Measurements from ENCODE around the gene ZFR2.

The ZFR2 gene

GRCh38 chr19:3785938-3786824 is 82.7 kb downstream of the ZFR2 start, which contains the start of gene MATK:
MATK (minus strand) TSS chr19:3786381; CDS start chr19:3785135, 1,246 bp downstream.
- no peak for DNase-seq (ENCODE audit: low read depth)

DNA sequence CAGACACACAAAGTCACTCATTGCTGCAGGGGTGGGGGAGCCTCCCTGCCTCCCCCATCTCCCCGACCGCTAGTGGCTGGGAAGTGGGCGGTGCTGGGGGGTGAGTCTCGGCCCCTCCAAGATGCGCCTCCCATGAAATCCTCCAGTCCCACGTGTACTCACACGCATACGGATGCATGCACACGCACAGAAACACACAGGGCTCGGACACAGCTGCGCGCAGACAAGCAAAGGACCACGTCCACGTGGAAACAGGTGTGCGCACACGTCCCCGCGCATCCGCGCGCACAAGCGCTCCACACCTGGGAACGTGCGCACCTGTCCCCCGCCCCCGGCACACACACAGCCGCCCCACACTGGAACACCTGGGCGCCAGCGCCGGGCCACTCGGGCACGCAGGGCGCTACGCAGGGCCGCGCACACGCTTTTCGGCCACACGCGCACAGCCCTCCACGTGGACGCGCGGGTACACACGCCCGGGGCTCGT is 83.3 kb downstream of the ZFR2 start:
- DNase-seq (ENCODE audit: low read depth), result no peak

DNA sequence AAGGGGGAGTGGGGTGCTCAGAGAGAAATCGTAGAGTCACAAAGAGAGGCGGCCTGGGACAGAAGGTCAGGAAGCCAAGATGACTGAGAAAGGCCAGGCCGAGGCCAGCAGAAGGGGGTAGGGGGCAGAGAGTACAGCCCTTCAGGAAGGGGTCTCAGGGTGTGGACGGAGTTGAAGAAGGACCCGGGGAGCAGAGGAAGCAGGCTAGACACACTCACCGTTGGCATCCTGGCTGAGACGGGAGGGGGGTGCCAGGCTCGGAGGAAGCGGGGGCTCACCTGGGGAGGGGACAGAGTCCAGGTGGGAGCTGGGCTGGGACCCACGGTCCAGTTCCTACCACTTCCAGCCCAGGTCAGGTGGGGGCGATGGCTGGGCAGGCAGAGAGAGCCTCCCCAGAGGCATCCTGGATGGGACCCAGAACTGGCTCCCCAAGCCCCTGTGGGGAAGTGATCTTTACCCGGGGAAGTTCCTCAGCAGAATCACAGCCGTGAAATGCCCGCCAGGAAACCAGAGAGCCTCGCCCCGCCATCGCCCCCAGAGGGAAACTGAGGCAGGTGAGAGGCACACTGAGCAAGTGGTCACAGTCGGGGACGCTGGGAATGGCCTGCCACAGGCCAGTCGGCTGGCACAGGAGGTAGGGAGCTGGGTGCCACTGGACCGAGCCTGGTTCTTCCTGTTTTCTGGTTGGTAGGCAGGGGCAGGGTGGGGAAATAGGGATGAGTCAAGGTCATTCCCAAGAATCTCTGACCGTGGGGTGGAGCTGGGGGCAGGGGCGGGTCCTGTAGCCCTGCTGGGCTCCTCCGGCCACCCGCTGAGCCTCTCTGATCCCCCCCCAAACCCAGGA is 84.0 kb downstream of the ZFR2 start:
- DNase-seq (ENCODE audit: low read depth), result no peak

DNA sequence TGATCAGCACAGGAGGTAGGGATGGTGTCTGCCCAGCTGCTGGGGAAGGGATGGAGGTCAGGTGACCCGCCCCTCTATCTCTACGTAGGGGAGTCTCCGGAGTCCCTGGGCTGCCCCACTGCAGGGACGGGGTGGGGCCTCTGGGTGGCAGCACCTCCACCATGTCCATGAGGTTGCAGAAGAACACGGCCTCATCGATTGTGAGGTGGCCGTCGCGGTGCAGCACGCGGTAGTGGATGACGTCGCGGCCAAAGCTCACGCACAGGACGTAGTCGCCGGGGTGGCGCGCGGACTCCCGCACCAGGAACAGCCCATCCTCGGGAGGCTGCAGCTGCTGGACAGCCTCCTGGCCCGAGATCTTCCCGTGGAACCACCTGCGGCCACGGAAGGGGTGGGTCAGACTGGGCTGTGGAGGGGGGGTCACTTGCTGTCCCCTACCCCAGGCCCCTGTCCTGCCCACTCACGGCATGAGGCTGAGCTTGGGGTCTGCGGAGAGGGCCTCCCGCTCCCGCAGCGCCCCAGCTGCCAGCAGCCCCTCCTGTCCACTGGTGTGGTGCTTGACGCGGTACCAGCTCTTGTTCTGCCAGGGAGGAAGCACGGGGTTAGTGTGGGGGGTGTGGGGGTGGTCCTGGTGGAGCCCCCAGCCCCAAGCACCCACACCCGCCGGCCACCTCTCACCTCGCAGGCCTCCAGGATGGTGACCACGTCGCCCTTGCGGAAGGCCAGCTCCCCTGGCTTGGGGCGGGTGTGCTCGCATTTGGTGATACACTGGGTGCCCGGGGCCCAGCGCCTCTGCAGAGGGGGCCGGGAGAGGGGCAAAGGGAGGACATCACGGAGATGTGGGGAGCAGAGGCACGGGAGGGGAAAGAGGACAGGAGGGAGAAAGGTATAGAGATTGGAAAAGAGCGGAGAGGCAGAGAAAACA is 84.9 kb downstream of the ZFR2 start:
- no peak for DNase-seq (ENCODE audit: low read depth)

GRCh38 chr19:3782903-3783302 is 85.9 kb downstream of the ZFR2 start:
- no peak for DNase-seq (ENCODE audit: low read depth)

DNA sequence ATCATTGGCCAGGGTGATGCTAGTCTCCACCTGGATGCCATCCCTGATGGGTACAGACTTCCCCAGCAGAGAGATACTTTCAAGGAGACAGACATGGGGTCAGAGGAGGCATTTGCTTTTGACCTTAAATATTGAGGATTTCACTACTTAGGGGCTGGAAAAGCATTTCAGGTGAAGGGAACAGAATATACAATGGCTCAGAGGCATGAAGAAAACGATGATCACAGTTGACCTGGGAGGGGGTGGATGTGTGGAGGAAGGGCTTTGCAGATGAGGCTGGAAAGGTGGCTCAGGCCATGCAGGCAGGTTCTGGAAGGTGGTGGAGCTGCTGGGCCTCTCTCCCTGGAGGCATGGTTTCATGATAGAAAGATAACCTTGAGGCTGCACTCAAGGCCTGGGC is 86.5 kb downstream of the ZFR2 start:
- DNase-seq (ENCODE audit: low read depth), result no peak

DNA sequence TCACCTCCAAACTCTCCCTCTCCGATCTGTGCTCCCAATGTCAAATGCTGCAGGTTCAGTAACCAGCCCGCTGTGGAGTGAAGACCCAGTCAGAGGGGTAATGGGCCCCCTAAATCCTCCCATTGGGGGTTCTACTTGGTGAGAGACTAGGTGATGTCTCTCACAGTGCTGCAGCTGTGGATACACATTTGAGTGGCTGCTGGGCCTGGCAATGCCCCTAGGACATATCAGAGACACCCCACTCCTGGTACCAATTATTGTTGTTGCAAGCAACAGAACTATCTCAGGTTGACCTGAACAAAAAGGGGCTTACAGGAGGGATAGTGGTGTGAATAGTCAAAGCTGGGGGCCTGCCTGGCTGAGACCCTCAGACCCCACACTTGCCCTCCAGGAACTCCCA is 87.2 kb downstream of the ZFR2 start:
- no peak for DNase-seq (ENCODE audit: low read depth)

DNA sequence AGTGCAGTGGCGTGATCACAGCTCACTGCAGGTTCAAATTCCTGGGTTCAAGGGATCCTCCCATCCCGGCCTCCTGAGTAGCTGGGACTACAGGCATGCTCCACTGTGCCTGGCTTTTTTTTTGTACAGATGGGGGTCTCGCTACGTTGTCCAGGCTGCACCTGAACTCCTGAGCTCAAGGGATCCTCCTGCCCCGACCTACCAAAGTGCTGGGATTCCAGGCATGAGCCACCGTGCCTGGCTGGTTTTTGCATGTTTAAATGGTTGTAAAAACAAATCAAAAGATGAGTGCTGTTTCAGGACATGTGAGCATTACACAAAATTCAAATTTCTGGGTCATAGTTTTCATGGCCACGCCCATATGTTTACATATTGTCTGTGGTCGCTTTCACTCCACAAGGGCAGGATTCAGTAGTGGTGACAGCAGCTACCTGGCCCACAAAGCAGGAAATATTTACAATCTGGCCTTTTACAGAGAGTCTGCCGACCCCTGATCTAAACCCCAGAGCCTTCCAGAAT is 88.0 kb downstream of the ZFR2 start:
- DNase-seq (ENCODE audit: low read depth), result no peak

DNA sequence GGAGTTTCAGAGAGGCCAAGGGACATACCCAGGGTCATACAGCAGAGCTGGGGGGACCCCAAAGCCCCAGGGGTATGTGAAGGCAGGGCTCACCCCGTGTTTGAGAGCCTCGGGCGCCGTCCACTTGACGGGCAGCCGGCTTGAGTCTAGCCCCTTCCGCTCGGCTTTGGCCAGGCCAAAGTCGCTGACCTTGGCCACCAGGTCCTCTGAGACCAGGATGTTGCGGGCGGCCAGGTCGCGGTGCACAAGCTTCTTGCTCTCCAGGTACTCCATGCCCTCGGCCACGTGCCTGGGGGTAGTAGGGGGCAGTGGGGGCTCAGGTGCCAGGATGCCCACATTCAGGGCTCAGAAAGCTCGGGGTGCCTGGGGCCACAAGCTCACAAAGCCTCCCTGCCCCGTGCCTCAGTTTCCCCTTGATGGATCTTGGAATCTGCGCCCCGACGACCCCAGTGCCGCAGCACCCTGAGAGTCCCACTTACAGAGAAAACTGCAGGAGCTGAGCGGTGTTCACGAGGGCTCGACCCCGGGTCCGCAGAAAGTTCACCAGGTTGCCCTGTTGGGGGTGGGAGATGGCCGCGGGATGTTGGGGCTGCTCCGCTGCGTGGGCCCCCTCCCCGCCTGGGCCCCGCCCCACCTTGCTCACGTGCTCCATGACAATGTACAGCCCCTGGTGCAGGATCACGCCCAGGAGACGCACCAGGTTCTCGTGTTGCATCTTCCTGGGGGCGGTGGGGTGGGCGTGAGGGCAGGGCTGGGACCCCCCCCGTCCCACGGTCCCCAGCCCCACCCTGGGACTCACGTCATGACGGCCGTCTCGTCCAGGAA is 89.7 kb downstream of the ZFR2 start:
- no peak for DNase-seq (ENCODE audit: low read depth)

GRCh38 chr19:3778104-3778867 is 90.6 kb downstream of the ZFR2 start:
- no peak for DNase-seq (ENCODE audit: low read depth)

DNA sequence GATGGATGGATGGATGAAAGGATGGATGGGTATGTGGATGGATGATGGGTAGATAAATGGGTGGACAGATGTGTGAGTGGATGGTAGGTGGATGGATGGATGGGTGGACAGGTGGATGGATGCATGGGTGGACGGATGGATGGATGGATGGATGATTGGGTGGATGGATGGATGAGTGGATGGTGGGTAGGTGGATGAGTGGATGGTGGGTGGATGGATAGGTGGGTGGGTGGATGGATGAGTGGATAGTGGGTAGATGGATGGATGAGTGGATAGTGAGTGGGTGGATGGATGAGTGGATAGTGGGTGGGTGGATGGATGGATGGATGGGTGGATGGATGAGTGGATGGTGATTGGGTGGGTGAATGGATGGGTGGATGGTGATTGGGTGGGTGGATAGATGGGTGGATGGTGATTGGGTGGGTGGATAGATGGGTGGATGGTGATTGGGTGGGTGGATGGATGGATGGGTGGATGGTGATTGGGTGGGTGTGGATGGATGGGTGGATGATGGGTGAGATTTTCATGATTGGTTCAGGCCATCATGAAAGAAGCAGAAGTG is 92.3 kb downstream of the ZFR2 start:
- no peak for DNase-seq (ENCODE audit: low read depth)

- no peak for DNase-seq (ENCODE audit: low read depth)
Measured at GRCh38 chr19:3775831-3776230, 93.0 kb downstream of the ZFR2 start.

DNA sequence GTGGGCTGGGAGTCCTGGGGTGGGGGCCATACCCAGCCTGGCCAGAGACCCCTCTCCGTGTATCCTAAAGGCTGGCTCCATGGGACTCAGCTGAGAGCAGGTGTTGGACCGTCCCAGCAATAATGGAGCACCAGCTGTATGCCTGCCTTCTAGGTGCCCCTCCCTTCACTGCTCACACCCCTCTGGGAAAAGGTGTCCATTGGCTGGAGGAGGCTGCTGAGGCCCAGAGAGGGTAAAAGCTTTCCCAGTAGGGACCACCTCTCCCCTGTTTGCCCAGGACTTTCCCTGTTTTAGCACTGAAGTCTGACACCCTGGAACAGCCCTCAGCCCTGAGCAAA is 93.5 kb downstream of the ZFR2 start:
- DNase-seq (ENCODE audit: low read depth), result no peak

GRCh38 chr19:3774621-3775373 is 94.0 kb downstream of the ZFR2 start:
- no peak for DNase-seq (ENCODE audit: low read depth)

GRCh38 chr19:3773814-3774515 is 94.9 kb downstream of the ZFR2 start:
- no peak for DNase-seq (ENCODE audit: low read depth)

GRCh38 chr19:3771906-3772455 is 96.9 kb downstream of the ZFR2 start, which contains the start of gene RAX2:
RAX2 (minus strand) TSS chr19:3772228; CDS start chr19:3771742, 486 bp downstream.
- DNase-seq (ENCODE audit: low read depth), result no peak

GRCh38 chr19:3771000-3771905 is 97.6 kb downstream of the ZFR2 start:
- DNase-seq (ENCODE audit: low read depth), result no peak
